Esophagus squamous epithelium (tissue), 5 donors: ENCODE results near the gene NEDD4L. TPM values are rescaled to one million over a fixed set of nuclear protein-coding genes. Genes with fewer than 3 reads are reported as not detected.

ENCODE experiments used
- DNase-seq: peaks from one replicate; lab custom pipeline; 2025; lab: John Stamatoyannopoulos, UW
- H3K27ac ChIP-seq, 4 donors: fragments of 200-600 bp; sonication (generic); one replicate each; pipeline ENCODE4 v1.5.1; 2016 to 2019; ENCODE audit warnings: mild to moderate bottlenecking in 1 of 4
- H3K27me3 ChIP-seq, 4 donors: fragments of 200-600 bp; sonication (generic); 1 replicate in 3 of 4; 2 replicates in 1 of 4; pipeline versions ENCODE4 v1.5.1 to v1.6.0; 2017 to 2021; ENCODE audit warnings: antibody characterized with exemption in 1 of 4
- H3K36me3 ChIP-seq, 3 donors: fragments of 200-600 bp; sonication (generic); one replicate each; pipeline ENCODE4 v1.5.1; 2016 to 2019
- H3K4me1 ChIP-seq, 3 donors: fragments of 200-600 bp; sonication (generic); one replicate each; pipeline ENCODE4 v1.5.1; 2017 to 2019
- H3K4me3 ChIP-seq, 4 donors: fragments of 200-600 bp; sonication (generic); 1 replicate in 3 of 4; 2 replicates in 1 of 4; pipeline ENCODE4 v1.5.1; 2016 to 2019; ENCODE audit warnings: mild to moderate bottlenecking in 2 of 4, moderate library complexity in 1 of 4
- H3K9me3 ChIP-seq, 3 donors: fragments of 200-600 bp; sonication (generic); one replicate each; pipeline ENCODE4 v1.5.1; 2016 to 2019
- CTCF ChIP-seq, 6 experiments: fragments of 450-650 bp in 4 of 6; fragments of 200-600 bp in 2 of 6; sonication (generic) in 2 of 6; IDR thresholded peaks; one replicate each; pipeline ENCODE4 v1.5.1; 2016 to 2019; ENCODE audit warnings: antibody characterized with exemption in 6 of 6, mild to moderate bottlenecking in 4 of 6, moderate library complexity in 4 of 6
- POLR2A ChIP-seq, 4 donors: fragments of 450-650 bp; IDR thresholded peaks; one replicate each; pipeline ENCODE4 v1.6.1; 2017; ENCODE audit warnings: antibody characterized with exemption in 4 of 4, mild to moderate bottlenecking in 4 of 4, moderate library complexity in 3 of 4
- WGBS, 2 donors: methylation state at CpG; one replicate each; pipeline ENCODE4 v1.1.5; 2018; 5-methylcytosine and 5-hydroxymethylcytosine counted together
- intact Hi-C: fragments of 100-400 bp; cut with DNase I; formaldehyde crosslinking; loops from one replicate; pipeline ENCODE4 v1.15.0; 2022
- total RNA-seq, 4 donors: library from RNA; depleted of rRNA; stranded (reverse); fragments of >200 nt; gene quantifications; one replicate each; pipeline ENCODE4 v1.1.0, GENCODE V29; 2016
- donor health status: DM: yes; HTN: yes; CAD: no.

NEDD4L gene
- total RNA-seq, 4 donors from 2014 or later: 17.0 to 27.6 (median 21.9) TPM

DNA sequence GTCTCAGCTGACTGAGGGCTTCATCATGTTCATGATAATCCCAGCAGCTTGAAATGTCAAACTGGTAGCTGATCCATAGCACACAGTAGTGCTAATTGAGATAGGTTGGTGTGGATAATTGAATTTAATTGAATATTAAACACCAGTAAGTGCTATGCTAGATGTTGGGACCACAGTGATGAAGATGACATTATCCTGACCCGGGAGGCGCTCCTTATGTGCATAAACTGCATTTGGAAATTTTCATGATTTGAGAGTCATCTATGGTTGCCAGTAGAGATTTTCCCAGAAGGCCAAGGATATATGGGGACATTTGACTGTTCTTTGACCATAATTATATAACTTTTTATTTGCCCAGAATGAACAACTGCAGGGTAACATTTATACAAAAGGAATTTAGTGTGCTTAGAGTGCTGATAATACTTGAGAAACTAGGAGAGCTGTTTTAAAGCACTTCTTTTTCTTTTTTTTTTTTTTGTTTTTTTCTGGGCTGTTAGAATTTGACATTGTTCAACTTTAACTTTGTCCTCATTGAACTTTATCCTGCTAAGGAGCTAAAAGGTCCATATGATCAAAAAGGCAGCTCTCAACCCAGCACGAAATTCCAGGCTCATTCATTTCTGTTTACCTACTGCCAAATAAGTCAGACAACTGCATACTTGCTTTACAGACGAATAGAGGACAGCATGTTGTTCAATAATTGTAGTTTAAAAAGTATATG is 242.8 kb downstream of the NEDD4L start:
- no peak overlapping the region for H3K4me3 ChIP-seq
- H3K36me3 ChIP-seq: no peaks in the 10 kb centered on the region
- peaks cover 0 to 47% (median 0%) of the 10 kb centered on the region in 3 donors for H3K4me1 ChIP-seq
- WGBS, 2 donors: 75 to 79% methylated on average over 4 of the region's 4 CpGs
- H3K27me3 ChIP-seq: no peaks in the 10 kb centered on the region
- TF ChIP-seq POLR2A (IDR thresholded peaks at IDR 0.05) (no peak), CTCF (IDR thresholded peaks at IDR 0.05) (no peak)
- intact Hi-C loops: no loop called here
- no peaks in the 10 kb centered on the region for H3K9me3 ChIP-seq
- DNase-seq: no peak
- peak overlapping the region in 2 of 4 donors; percentile 18 to 53 for H3K27ac ChIP-seq

DNA sequence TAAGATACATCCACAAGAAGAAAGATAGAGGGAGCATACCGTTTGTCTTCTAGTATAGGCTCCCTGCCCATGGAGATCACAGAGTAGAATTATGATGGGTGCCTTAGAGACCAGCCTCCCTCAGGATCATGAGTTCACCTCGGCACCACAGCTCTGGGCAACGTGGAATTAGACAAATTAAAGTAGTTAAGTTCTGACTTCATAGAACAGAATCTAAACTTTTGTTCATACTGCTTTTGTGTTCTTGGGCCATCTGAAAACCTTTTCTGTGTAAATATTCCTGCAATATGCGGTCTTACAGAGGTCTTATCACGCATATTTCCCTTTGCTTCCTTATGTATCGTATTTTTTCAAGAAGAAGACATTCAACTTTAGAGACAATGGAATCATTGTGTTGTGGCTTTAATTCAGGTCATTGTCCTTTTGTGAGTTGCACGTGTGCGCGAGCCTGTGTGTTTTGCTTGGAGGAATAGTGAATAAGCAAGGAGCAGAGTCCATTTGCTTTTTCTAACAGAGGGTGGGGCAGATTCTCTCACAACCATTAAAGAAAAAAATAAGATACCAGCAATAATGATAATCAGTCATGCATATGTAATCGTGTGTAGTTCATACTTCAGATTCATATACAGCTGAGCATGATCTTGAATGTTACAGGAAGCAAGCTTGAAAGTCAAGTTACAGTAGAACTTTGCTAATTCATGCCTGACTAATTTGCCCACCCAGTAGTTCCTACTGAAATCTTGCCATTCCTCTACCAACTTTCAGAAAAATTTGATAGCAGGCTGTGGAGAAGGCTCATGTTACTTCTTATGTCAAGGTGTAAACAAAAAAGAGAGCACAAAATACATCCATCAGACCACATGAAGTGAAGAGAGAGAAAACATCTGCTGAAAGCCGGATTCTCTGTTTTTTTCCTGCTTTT is 243.6 kb downstream of the NEDD4L start:
- Histone ChIP-seq H3K36me3 (no peaks in the 10 kb centered on the region), H3K27me3 (no peaks in the 10 kb centered on the region), H3K27ac (no peak overlapping the region), H3K9me3 (no peaks in the 10 kb centered on the region), H3K4me3 (no peak overlapping the region), H3K4me1 (peaks cover 0 to 47% (median 0%) of the 10 kb centered on the region in 3 donors)
- intact Hi-C loops: no loop called here
- no peak for TF ChIP-seq POLR2A (IDR thresholded peaks at IDR 0.05)
- WGBS, 2 donors: 74 to 78% methylated on average over 11 of the region's 11 CpGs
- no peak for DNase-seq

GRCh38 chr18:58288921-58289797 is 245.1 kb downstream of the NEDD4L start:
- Histone ChIP-seq H3K4me3 (no peak overlapping the region), H3K27me3 (no peaks in the 10 kb centered on the region), H3K27ac (no peak overlapping the region), H3K4me1 (peaks cover 0 to 47% (median 0%) of the 10 kb centered on the region in 3 donors), H3K36me3 (no peaks in the 10 kb centered on the region), H3K9me3 (no peaks in the 10 kb centered on the region)
- WGBS, 2 donors: 71 to 76% methylated on average over 9 to 10 of the region's 10 CpGs
- no peak for DNase-seq
- TF ChIP-seq POLR2A (IDR thresholded peaks at IDR 0.05) (no peak), CTCF (IDR thresholded peaks at IDR 0.05) (no peak)
- intact Hi-C loops: no loop called here

GRCh38 chr18:58290116-58290695 is 246.2 kb downstream of the NEDD4L start:
- Histone ChIP-seq H3K27me3 (no peaks in the 10 kb centered on the region), H3K36me3 (no peaks in the 10 kb centered on the region), H3K4me1 (peaks cover 0 to 42% (median 0%) of the 10 kb centered on the region in 3 donors), H3K4me3 (no peak overlapping the region), H3K27ac (no peak overlapping the region), H3K9me3 (no peaks in the 10 kb centered on the region)
- TF ChIP-seq POLR2A (IDR thresholded peaks at IDR 0.05) (no peak), CTCF (IDR thresholded peaks at IDR 0.05) (no peak)
- DNase-seq: no peak
- 46 to 47% methylated on average over 5 of the region's 5 CpGs for WGBS, 2 donors
- intact Hi-C loops: no loop called here

GRCh38 chr18:58291131-58291530 is 247.1 kb downstream of the NEDD4L start:
- no peaks in the 10 kb centered on the region for H3K27me3 ChIP-seq
- DNase-seq: no peak
- peaks cover 0 to 33% (median 0%) of the 10 kb centered on the region in 3 donors for H3K4me1 ChIP-seq
- intact Hi-C loops: no loop called here
- WGBS, 2 donors: 82% methylated on average over 2 to 3 of the region's 5 CpGs
- TF ChIP-seq CTCF (IDR thresholded peaks at IDR 0.05): no peak
- TF ChIP-seq POLR2A (IDR thresholded peaks at IDR 0.05): no peak
- H3K4me3 ChIP-seq: no peak overlapping the region
- no peaks in the 10 kb centered on the region for H3K36me3 ChIP-seq
- H3K27ac ChIP-seq: no peak overlapping the region
- no peaks in the 10 kb centered on the region for H3K9me3 ChIP-seq
